Calu3 (cell line): ENCODE data around the gene GNAI3. TPM values are rescaled to one million over a fixed set of nuclear protein-coding genes. Genes with fewer than 3 reads are reported as not detected.

ENCODE experiments used
- BruUV-seq: library from RNA; stranded (reverse); fragments of 400-500 nt; replicated peaks from 2 replicates; lab custom pipeline; 2021; lab: Mats Ljungman, UMichigan
- CTCF ChIA-PET: fragments of 300-600 bp; sonication (Branson Sonifier 250); formaldehyde crosslinking; loops from one replicate; lab custom pipeline; 2022; ENCODE audit warnings: antibody characterized with exemption; lab: Charles Lee
- DNase-seq: peaks from one replicate; pipeline ENCODE4 v3.0.0; 2022
- H3K27ac Mint-ChIP-seq: one replicate; pipeline ENCODE4 v1.8.0; 2022; ENCODE audit warnings: mixed read lengths; ENCODE audit not compliant: unreplicated experiment
- H3K27me3 Mint-ChIP-seq: one replicate; pipeline ENCODE4 v1.8.0; 2022; ENCODE audit warnings: mixed read lengths; ENCODE audit not compliant: unreplicated experiment
- H3K36me3 Mint-ChIP-seq: one replicate; pipeline ENCODE4 v1.8.0; 2022; ENCODE audit warnings: mild to moderate bottlenecking, moderate library complexity, mixed read lengths; ENCODE audit not compliant: insufficient read depth, unreplicated experiment
- H3K4me1 Mint-ChIP-seq: one replicate; pipeline ENCODE4 v1.8.0; 2022; ENCODE audit warnings: mild to moderate bottlenecking, low read depth, mixed read lengths; ENCODE audit not compliant: unreplicated experiment
- H3K4me3 Mint-ChIP-seq: one replicate; pipeline ENCODE4 v1.8.0; 2022; ENCODE audit warnings: mild to moderate bottlenecking, low read depth, moderate library complexity, mixed read lengths; ENCODE audit not compliant: unreplicated experiment
- H3K9me3 Mint-ChIP-seq: one replicate; pipeline ENCODE4 v1.8.0; 2022; ENCODE audit warnings: low read depth, mixed read lengths; ENCODE audit not compliant: unreplicated experiment
- CTCF ChIP-seq: fragments of 200-600 bp; IDR thresholded peaks from one replicate; pipeline ENCODE4 v1.8.0; 2022; ENCODE audit warnings: antibody characterized with exemption; ENCODE audit not compliant: unreplicated experiment
- intact Hi-C: fragments of 100-400 bp; cut with micrococcal nuclease; formaldehyde crosslinking; loops from one replicate; pipeline ENCODE4 v1.10.0; 2022; ENCODE audit not compliant: unreplicated experiment
- total RNA-seq: library from RNA; stranded (reverse); gene quantifications from 2 replicates; pipeline ENCODE4 v1.2.3, GENCODE V29; 2022

GNAI3 gene
- total RNA-seq, 1 experiment from 2014 or later = 6.5 TPM

GRCh38 chr1:109628540-109629321, 80.3 kb downstream of the GNAI3 start:
- Mint-ChIP-seq H3K9me3 (no peaks in the 10 kb centered on the region), H3K4me1 (no peaks in the 10 kb centered on the region), H3K36me3 (peaks cover 10% of the 10 kb centered on the region), H3K4me3 (no peak overlapping the region), H3K27me3 (no peaks in the 10 kb centered on the region), H3K27ac (no peak overlapping the region)
- CTCF ChIA-PET = interaction anchor here (0.7 kb wide), 1 partner anchor 83 kb away, joined by 3 read pairs; no protein-coding TSS in a partner anchor
- BruUV-seq = no TSS peak
- intact Hi-C loops = no loop called here
- no peak for TF ChIP-seq CTCF
- DNase-seq = no peak

DNA sequence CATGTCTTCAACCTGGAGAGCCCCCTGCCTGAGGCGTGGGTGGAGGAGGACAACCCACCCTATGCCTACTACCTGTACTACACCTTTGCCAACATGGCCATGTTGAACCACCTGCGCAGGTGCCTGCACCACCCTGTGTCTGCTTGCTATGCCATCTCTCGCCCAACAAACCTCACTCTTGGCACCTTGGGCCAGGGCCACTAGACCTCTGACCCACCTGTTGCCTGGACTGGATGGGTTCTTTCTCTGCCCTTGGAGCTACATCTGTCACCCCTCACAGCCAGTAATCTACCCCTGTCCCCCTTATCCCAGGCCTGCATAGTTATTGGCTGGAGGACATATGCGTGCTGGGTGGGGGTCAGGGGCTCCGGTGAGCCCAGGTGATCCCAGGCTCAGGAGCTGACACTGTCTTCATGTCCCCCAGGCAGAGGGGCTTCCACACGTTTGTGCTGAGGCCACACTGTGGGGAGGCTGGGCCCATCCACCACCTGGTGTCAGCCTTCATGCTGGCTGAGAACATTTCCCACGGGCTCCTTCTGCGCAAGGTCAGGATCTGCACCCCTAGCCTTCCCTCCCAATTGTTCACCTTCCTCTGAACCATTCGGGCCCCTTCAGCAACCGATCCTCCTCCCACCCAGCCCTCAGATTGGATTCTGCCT, 81.1 kb downstream of the GNAI3 start:
- CTCF ChIA-PET = interaction anchor here (0.6 to 1.4 kb wide), 4 partner anchors 9 to 325 kb away, joined by 3 to 17 read pairs (median 8); partner anchors contain the start of gene GNAI3
- Mint-ChIP-seq H3K27ac (no peak overlapping the region), H3K36me3 (peaks cover 10% of the 10 kb centered on the region), H3K4me3 (no peak overlapping the region), H3K27me3 (no peaks in the 10 kb centered on the region), H3K4me1 (peaks cover 3% of the 10 kb centered on the region), H3K9me3 (no peaks in the 10 kb centered on the region)
- no peak for DNase-seq
- no peak for TF ChIP-seq CTCF
- intact Hi-C loops = no loop called here
- no TSS peak for BruUV-seq

DNA sequence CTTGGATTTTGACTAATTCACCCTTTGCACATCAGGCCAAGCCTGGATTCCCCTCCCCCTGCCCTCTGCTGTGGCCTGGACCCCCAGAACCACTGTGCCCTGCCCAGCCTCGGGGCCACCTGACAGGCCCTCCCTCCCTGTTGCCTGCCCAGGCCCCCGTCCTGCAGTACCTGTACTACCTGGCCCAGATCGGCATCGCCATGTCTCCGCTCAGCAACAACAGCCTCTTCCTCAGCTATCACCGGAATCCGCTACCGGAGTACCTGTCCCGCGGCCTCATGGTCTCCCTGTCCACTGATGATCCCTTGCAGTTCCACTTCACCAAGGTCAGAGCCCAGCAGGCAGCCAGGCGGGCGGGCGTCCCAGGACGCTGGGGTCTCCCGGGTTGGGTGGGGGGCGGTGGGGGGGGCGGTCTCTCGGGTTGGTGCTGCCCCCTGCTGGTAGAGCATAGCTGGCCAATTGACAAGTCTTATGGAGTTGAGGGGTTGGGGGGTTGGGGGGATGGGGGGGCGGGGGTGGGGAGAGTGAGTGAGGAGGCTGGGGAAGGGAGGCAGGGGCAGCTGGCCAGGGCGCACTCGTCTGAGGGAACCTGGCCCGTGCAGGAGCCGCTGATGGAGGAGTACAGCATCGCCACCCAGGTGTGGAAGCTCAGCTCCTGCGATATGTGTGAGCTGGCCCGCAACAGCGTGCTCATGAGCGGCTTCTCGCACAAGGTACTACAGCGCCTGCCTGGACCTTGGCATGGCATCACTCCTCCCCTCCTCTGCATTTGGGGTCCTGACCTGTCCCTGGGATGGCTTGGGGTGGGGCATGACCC, 81.9 kb downstream of the GNAI3 start:
- Mint-ChIP-seq H3K9me3 (no peaks in the 10 kb centered on the region), H3K27me3 (no peaks in the 10 kb centered on the region), H3K4me3 (no peak overlapping the region), H3K4me1 (peaks cover 7% of the 10 kb centered on the region), H3K27ac (no peak overlapping the region), H3K36me3 (peaks cover 9% of the 10 kb centered on the region)
- intact Hi-C loops = no loop called here
- no TSS peak for BruUV-seq
- no peak for DNase-seq
- CTCF ChIA-PET = interaction anchor here (0.5 to 1.4 kb wide), 7 partner anchors 9 to 511 kb away, joined by 3 to 17 read pairs (median 7); partner anchors contain the start of gene GNAI3
- TF ChIP-seq CTCF = peak; percentile 41

DNA sequence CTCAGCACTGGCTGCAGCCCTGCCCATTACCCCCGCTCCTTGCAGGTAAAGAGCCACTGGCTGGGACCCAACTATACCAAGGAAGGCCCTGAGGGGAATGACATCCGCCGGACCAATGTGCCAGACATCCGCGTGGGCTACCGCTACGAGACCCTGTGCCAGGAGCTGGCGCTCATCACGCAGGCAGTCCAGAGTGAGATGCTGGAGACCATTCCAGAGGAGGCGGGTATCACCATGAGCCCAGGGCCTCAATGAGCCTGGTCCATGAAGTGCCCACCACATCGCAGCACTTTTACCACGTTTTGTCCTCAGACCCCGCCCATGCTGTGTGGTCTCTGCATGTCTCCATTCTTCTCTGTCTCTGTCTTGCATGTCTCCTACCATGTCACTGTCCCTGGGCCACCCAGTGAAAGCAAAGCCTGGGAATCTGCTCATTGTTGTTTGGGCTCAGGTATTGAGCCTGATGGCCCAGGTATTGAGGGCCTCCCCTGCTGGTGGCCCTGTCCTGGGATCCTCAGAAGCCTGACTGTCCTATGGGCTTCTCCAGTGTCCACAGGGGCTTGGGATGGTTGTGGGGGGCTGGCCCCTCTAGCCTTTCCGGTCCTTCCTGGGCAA, 82.6 kb downstream of the GNAI3 start:
- no peaks in the 10 kb centered on the region for H3K9me3 Mint-ChIP-seq
- peaks cover 7% of the 10 kb centered on the region for H3K4me1 Mint-ChIP-seq
- H3K36me3 Mint-ChIP-seq = peaks cover 5% of the 10 kb centered on the region
- no peak overlapping the region for H3K27ac Mint-ChIP-seq
- intact Hi-C loops = no loop called here
- H3K27me3 Mint-ChIP-seq = no peaks in the 10 kb centered on the region
- no TSS peak for BruUV-seq
- no peak for TF ChIP-seq CTCF
- DNase-seq = no peak
- H3K4me3 Mint-ChIP-seq = no peak overlapping the region
- CTCF ChIA-PET = interaction anchor here (0.5 to 1.4 kb wide), 5 partner anchors 10 to 510 kb away, joined by 3 to 17 read pairs (median 8); partner anchors contain the start of gene GNAI3
